ENCODE results near the gene ARID4B. TPM values are rescaled to one million over a fixed set of nuclear protein-coding genes. Genes with fewer than 3 reads are reported as not detected.

ARID4B gene
- total and polyA plus RNA-seq, 2 of the 13 experiments (the other 11 are each of a cell fraction or from before 2014, with no cell fraction given): 9.7 to 24.6 TPM

GRCh38 chr1:235367000-235367908 is 39.3 kb upstream of the ARID4B start, which contains the start of gene TBCE (continued):
- TF ChIP-seq GRHL1 (CRISPR knock-in tag; conservative IDR thresholded peaks at IDR 0.05) (no peak), NAIF1 (CRISPR knock-in tag; IDR thresholded peaks at IDR 0.05; ENCODE audit: borderline replicate concordance) (0 out of 2 replicates have a peak, but pooled peaks have one; percentile 41), CREB1 (IDR thresholded peaks at IDR 0.05) (peak; percentile 30; the same call in 1 of the 2 replicates), CREB1 (CRISPR knock-in tag; IDR thresholded peaks at IDR 0.05) (peak; percentile 66), ZBTB46 (CRISPR knock-in tag; IDR thresholded peaks at IDR 0.05; ENCODE audit: borderline replicate concordance) (no peak), SP4 (CRISPR knock-in tag; IDR thresholded peaks at IDR 0.05) (peak; percentile 87), HNRNPH1 (optimal IDR thresholded peaks at IDR 0.05; ENCODE audit: low read depth, low read length) (no peak), MAF1 (CRISPR knock-in tag; IDR thresholded peaks at IDR 0.05; ENCODE audit: borderline replicate concordance) (no peak), FOSL1 (CRISPR knock-in tag; IDR thresholded peaks at IDR 0.05; ENCODE audit: borderline replicate concordance) (no peak), AFF4 (CRISPR knock-in tag; IDR thresholded peaks at IDR 0.05) (no peak), AGO1 (IDR thresholded peaks at IDR 0.05; ENCODE audit: low read depth, low read length, poor library complexity, severe bottlenecking) (no peak), ZSCAN5A (CRISPR knock-in tag; IDR thresholded peaks at IDR 0.05; ENCODE audit: borderline replicate concordance) (no peak; the same call in 1 of the 2 replicates), YEATS2 (CRISPR knock-in tag; IDR thresholded peaks at IDR 0.05; ENCODE audit: borderline replicate concordance) (peak; percentile 63; the same call in 1 of the 2 replicates), ZSCAN29 (CRISPR knock-in tag; conservative IDR thresholded peaks at IDR 0.05) (no peak), TAF1 (CRISPR knock-in tag; IDR thresholded peaks at IDR 0.05) (peak; percentile 94), BCL3 (CRISPR knock-in tag; IDR thresholded peaks at IDR 0.05) (no peak), AGO2 (optimal IDR thresholded peaks at IDR 0.05; ENCODE audit: low read depth, low read length) (peak; percentile 46), ZBTB20 (CRISPR knock-in tag; IDR thresholded peaks at IDR 0.05; ENCODE audit: borderline replicate concordance, low read depth) (no peak)

Data from HepG2 (cell line).